Esophagus (tissue), 2 donors: ENCODE results near the gene ZIC2. TPM values are rescaled to one million over a fixed set of nuclear protein-coding genes. Genes with fewer than 3 reads are reported as not detected.

Experiments used
- H3K27ac ChIP-seq, 2 donors: one replicate each; pipeline ENCODE4 v1.5.1; 2013; ENCODE audit warnings: low read depth in 2 of 2, mild to moderate bottlenecking in 2 of 2, inconsistent platforms in 1 of 2, low read length in 1 of 2, moderate library complexity in 1 of 2
- H3K27me3 ChIP-seq, 2 donors: one replicate each; pipeline ENCODE4 v1.6.1; 2013; ENCODE audit warnings: low read length in 2 of 2, control low read depth in 1 of 2, mild to moderate bottlenecking in 1 of 2; ENCODE audit not compliant: insufficient read depth in 2 of 2, control insufficient read depth in 1 of 2
- H3K36me3 ChIP-seq, 2 donors: one replicate each; pipeline ENCODE4 v1.6.1; 2013; ENCODE audit warnings: low read length in 1 of 2; ENCODE audit not compliant: control insufficient read depth in 2 of 2, insufficient read depth in 2 of 2
- H3K4me1 ChIP-seq, 2 donors: one replicate each; pipeline ENCODE4 v1.6.1; 2013; ENCODE audit warnings: low read length in 1 of 2; ENCODE audit not compliant: control insufficient read depth in 2 of 2, insufficient read depth in 2 of 2
- H3K4me3 ChIP-seq, 2 donors: one replicate each; pipeline ENCODE4 v1.5.1; 2013; ENCODE audit warnings: low read length in 2 of 2, mild to moderate bottlenecking in 2 of 2, low read depth in 1 of 2, moderate library complexity in 1 of 2
- H3K9me3 ChIP-seq, 2 donors: one replicate each; pipeline ENCODE4 v1.6.1; 2013; ENCODE audit warnings: mild to moderate bottlenecking in 2 of 2, low read depth in 1 of 2, low read length in 1 of 2, moderate library complexity in 1 of 2; ENCODE audit not compliant: control insufficient read depth in 2 of 2, insufficient read depth in 1 of 2
- WGBS, 2 donors: extraction: QIAGEN DNeasy Blood & Tissue Kit; methylation state at CpG; one replicate each; pipeline ENCODE4 v1.1.7; 2013; 5-methylcytosine and 5-hydroxymethylcytosine counted together
- polyA plus RNA-seq, 2 donors: library from polyadenylated mRNA; stranded (reverse); fragments of 200-250 nt; gene quantifications; one replicate each; pipeline ENCODE4 v1.2.3, GENCODE V29; 2013
- donor health status: healthy with polysubstance abuse.
- donor health status: Bipolar disorder and iron deficiency.

ZIC2 gene
- polyA plus RNA-seq, 2 donors, result 0.04 to 0.11 TPM

DNA sequence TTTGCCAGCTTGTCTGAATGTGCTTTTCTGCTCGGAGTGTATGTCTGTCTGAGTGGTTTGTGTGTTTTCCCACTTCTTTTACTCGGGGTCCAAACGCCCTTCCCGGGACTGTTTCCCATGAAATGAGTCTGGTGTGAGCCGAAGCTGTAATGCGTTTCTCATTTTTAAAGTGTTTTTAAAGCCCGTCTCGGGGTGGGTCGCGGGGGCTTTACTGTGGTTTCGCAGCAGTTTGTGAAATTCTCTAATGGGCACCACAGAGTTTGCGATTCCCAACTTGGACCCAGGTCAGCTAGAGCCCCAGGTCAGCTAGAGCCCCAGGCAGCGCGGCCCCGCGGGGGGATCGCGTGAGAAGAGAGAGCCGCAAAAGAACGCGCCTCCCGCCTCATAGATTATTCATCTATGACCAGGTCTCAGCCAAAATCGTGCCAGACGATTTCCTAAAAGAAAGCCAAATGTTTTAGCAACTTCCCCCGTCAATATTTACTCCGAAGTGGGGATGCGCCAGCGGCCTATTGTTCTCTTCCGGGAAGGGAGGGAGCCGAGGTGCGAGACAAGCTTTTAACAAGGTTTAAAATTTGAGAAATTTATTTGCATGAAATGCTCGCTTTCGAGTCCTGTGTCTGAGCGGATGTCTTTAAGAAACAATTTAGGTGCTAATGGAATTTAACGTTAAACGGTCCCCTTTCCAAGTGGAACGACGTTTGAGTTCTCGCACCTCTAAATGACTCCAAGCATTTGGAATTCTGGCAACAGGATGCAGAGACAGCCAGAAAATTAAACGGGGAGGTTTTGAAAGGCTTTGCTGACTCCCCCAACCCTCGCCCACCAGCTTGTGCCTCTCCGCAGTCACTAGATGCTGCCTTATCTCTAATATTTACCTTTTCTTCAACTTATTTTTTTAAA lies 2.2 kb downstream of the ZIC2 start:
- Histone ChIP-seq H3K27me3 (peaks cover 0 to 76% of the 10 kb centered on the region in 2 donors), H3K4me3 (no peak overlapping the region), H3K9me3 (peaks cover 3 to 15% of the 10 kb centered on the region in 2 donors), H3K27ac (no peak overlapping the region), H3K36me3 (no peaks in the 10 kb centered on the region), H3K4me1 (peaks cover 0 to 18% of the 10 kb centered on the region in 2 donors)
- 10 to 13% methylated on average over 42 of the region's 42 CpGs for WGBS, 2 donors

DNA sequence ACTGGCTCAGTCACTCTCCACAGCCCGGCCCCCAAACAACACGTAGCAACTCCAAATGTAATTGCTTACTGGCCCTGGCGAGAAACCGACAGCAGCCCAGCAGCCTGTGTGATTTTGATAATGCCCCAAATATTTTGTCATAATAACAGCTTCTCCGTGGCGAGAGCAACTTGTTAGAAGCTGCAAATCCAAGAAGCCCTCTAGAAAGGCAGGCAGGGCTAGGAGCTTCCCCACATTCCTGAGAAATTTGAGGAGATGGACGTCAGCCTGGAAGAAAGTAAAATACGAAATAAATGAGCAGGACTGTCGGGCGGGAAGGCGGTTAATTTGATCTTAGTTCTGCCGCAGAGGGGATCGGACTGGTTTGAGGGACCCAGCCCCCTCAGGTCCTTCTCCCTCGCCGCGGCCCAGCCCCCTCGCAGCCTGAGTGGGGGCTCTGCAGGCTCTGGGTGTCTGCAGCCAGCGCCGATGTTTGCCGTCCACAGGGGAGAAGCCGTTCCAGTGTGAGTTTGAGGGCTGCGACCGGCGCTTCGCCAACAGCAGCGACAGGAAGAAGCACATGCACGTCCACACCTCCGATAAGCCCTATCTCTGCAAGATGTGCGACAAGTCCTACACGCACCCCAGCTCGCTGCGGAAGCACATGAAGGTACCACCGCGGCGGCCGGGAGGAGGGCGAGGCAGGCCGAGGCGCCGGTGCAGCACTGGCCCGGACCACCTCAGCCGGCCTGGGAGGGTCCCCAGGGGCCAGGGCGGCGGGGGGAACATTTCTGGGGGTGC lies 3.1 kb downstream of the ZIC2 start:
- Histone ChIP-seq H3K4me3 (no peak overlapping the region), H3K27ac (no peak overlapping the region), H3K36me3 (no peaks in the 10 kb centered on the region), H3K27me3 (peaks cover 0 to 77% of the 10 kb centered on the region in 2 donors), H3K4me1 (peaks cover 0 to 14% of the 10 kb centered on the region in 2 donors), H3K9me3 (peaks cover 3 to 15% of the 10 kb centered on the region in 2 donors)
- WGBS, 2 donors, result 11 to 12% methylated on average over 44 of the region's 44 CpGs

DNA sequence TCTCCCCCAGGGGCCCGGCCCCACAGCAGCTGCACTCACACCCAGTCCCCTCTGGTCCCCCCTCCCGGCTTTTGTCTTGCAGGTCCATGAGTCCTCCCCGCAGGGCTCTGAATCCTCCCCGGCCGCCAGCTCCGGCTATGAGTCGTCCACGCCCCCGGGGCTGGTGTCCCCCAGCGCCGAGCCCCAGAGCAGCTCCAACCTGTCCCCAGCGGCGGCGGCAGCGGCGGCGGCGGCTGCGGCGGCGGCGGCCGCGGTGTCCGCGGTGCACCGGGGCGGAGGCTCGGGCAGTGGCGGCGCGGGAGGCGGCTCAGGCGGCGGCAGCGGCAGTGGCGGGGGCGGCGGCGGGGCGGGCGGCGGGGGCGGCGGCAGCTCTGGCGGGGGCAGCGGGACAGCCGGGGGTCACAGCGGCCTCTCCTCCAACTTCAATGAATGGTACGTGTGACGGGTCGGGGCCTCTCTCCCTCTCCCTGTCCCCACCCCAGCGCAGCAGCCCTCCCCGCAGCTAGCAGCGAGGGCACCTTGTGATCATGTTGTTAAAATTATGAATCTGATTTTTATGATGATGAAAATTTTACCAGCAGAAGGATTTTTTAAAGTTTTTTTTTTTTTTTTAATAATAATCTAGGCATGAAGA lies 3.8 kb downstream of the ZIC2 start:
- Histone ChIP-seq H3K4me3 (no peak overlapping the region), H3K27me3 (peaks cover 0 to 80% of the 10 kb centered on the region in 2 donors), H3K27ac (no peak overlapping the region), H3K4me1 (peaks cover 2 to 9% of the 10 kb centered on the region in 2 donors), H3K36me3 (no peaks in the 10 kb centered on the region), H3K9me3 (peaks cover 3 to 15% of the 10 kb centered on the region in 2 donors)
- WGBS, 2 donors, result 4 to 5% methylated on average over 21 to 55 of the region's 55 CpGs

DNA sequence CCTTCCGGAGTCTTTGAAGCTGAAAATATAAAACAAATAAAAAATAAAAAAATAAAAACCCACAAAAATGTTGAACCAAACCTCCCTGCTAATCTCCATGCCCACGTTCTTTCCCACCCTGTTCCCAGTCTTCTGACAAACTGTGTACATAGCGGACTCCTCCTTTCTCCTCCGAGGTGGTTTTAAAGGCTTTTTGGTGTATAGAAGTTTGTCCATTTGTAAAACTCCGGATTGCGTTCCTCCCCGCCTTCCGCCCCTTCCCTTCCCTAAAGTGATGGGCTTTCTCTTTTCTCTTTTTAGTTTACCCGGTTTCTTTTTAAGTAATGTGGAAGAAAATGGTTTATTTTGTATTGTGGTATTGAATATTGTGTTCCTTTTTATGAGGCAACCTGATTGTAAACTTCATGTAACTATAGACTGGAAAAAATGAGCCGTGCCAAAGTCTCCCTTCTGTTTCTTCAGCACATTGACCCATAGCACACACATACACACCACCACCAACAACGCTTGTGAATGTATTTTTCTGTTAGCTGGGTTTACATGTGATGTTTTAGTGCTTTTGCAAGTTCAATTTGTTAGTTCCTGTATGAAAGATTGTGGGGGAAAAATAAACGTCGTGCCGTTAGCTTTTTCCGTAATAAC lies 4.4 kb downstream of the ZIC2 start:
- no peak overlapping the region for H3K27ac ChIP-seq
- H3K36me3 ChIP-seq, result no peaks in the 10 kb centered on the region
- WGBS, 2 donors, result 31 to 36% methylated on average over 15 of the region's 15 CpGs
- peaks cover 0 to 85% of the 10 kb centered on the region in 2 donors for H3K27me3 ChIP-seq
- H3K4me1 ChIP-seq, result peaks cover 5 to 13% of the 10 kb centered on the region in 2 donors
- no peak overlapping the region for H3K4me3 ChIP-seq
- peaks cover 3 to 22% of the 10 kb centered on the region in 2 donors for H3K9me3 ChIP-seq

DNA sequence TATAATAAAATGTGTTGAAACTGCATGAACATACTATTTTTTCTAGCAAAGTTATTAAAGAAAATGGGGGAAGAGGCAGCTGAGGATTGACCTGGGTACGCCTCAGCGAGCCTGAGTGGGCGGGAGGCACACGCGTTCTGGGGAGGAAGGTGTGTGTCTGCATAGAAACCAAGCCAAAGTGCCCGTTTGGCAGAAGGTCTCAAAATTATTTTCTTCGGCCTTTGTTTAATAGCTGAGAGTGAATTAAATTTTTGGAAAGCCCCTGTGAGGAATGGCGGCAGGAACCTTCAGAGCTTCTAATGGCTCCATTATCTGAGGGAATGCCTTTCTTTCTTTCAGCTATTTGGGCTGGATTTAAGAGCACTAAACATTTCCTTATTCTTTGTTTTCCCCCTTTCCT lies 5.2 kb downstream of the ZIC2 start:
- Histone ChIP-seq H3K27ac (no peak overlapping the region), H3K9me3 (peaks cover 3 to 24% of the 10 kb centered on the region in 2 donors), H3K27me3 (peaks cover 0 to 88% of the 10 kb centered on the region in 2 donors), H3K4me1 (peaks cover 5 to 13% of the 10 kb centered on the region in 2 donors), H3K4me3 (no peak overlapping the region), H3K36me3 (no peaks in the 10 kb centered on the region)
- 31 to 41% methylated on average over 8 of the region's 8 CpGs for WGBS, 2 donors

DNA sequence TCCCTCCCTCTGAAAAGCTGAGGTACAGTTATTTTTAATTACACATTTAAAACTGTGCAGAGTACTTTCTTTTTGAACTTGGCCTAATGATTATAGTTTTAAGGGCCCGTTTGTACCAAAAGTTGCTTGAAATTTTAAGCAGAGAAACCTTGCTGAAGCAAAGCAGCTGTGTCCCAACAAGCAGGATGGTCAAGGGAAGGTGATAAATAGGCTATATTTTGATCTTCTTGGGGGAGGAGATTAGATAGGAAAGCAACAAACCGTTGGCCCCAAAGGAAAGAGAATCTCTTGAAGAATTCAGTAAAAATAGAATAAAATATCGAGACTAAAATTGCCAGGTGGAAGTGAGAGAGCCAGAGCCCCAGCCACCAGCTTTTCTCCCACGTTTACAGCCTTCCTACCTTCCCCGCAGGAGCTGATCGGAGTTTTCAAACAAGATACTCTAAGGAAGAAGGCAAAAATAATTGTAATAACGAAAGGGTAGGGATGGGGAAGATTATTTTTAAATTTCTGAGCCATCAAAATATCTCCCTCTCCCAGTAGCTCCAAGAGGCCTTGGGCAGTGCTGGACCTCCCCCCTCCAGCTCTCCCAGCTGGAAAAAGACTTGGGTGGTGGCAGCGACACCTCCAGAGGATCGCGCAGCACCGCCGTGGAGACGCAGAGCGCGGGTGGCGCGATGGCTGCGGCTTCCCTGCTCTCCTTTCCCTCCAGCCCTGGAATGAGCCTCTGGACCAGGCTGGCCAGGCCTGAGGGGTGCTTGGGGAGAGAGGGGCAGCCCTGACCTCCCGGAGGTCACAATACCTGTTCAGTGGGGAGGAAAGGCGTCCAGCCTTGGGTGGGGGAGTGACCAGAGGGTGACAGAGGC lies 5.8 kb downstream of the ZIC2 start:
- Histone ChIP-seq H3K36me3 (no peaks in the 10 kb centered on the region), H3K4me3 (no peak overlapping the region), H3K27me3 (peaks cover 0 to 89% of the 10 kb centered on the region in 2 donors), H3K9me3 (peaks cover 3 to 22% of the 10 kb centered on the region in 2 donors), H3K4me1 (peaks cover 5 to 10% of the 10 kb centered on the region in 2 donors), H3K27ac (no peak overlapping the region)
- 18 to 22% methylated on average over 20 of the region's 20 CpGs for WGBS, 2 donors

DNA sequence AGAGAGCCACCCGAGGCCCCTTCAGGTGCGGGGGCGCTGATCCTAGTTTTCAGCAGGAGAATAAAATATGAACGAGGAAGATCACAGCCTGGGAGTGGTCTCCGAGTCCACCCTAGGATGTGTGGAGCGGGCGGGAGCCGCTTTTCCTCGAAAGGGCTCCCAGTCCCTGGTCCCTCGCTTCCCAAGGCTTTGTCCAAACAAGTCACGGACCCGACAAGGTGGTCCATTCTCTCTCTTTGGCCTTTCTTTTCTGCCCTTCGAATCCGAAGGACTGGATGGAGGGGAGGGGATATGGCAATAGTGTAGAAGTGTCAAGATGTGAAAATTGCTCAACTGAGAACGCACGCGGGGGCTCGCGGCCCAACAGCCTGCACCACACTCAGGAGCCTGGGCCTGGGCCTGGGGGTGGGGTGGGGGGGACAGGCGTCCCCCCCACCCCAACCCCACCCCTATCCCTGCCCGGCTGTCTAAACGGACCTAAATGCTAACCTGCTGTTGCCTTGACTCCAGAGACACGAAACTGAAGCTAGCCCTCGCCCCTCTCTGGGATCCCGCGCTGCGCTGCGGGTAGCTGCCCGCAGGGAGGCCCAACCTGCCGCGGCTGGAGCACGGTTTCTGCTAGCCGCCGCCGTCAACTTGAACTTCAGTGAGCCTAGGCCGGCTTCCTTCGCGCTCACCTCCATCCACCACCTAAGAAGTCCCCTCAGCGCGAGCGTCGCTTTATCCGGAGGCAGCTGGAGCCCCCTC lies 7.1 kb downstream of the ZIC2 start:
- H3K36me3 ChIP-seq, result no peaks in the 10 kb centered on the region
- H3K27me3 ChIP-seq, result peaks cover 0 to 78% of the 10 kb centered on the region in 2 donors
- H3K4me1 ChIP-seq, result peaks cover 5% of the 10 kb centered on the region in 2 donors
- H3K4me3 ChIP-seq, result no peak overlapping the region
- H3K9me3 ChIP-seq, result peaks cover 3 to 17% of the 10 kb centered on the region in 2 donors
- H3K27ac ChIP-seq, result no peak overlapping the region
- 12 to 13% methylated on average over 43 of the region's 43 CpGs for WGBS, 2 donors
